HG03469 (cell line): ENCODE results near the gene PEAK1.

ENCODE experiments used
- ATAC-seq: cut with Tn5 transposase; IDR thresholded peaks from one replicate; pipeline ENCODE4 v1.9.1; 2021; ENCODE audit warnings: mild to moderate bottlenecking, moderate library complexity, moderate number of reproducible peaks; ENCODE audit not compliant: unreplicated experiment

The PEAK1 gene

GRCh38 chr15:77369168-77369567 is 50.7 kb downstream of the PEAK1 start:
- ATAC-seq: no peak

- ATAC-seq: no peak
These were observed 52.3 kb downstream of the PEAK1 start for GRCh38 chr15:77367631-77368030.

- ATAC-seq: no peak
These were observed 58.4 kb downstream of the PEAK1 start for GRCh38 chr15:77361456-77361855.

- ATAC-seq: no peak
These were observed 61.2 kb downstream of the PEAK1 start for GRCh38 chr15:77358545-77359240.

- no peak for ATAC-seq
These were observed 63.6 kb downstream of the PEAK1 start for GRCh38 chr15:77356305-77356704.

GRCh38 chr15:77355321-77355720 is 64.6 kb downstream of the PEAK1 start:
- ATAC-seq: no peak

- ATAC-seq: no peak
These were observed 65.8 kb downstream of the PEAK1 start for GRCh38 chr15:77354063-77354462.

- no peak for ATAC-seq
These were observed 67.0 kb downstream of the PEAK1 start for GRCh38 chr15:77352887-77353286.

- no peak for ATAC-seq
These were observed 69.1 kb downstream of the PEAK1 start for GRCh38 chr15:77350792-77351191.

- no peak for ATAC-seq
These were observed 70.2 kb downstream of the PEAK1 start for GRCh38 chr15:77349666-77350065.

- no peak for ATAC-seq
These were observed 71.4 kb downstream of the PEAK1 start for GRCh38 chr15:77348511-77348910.

GRCh38 chr15:77347197-77347596 is 72.7 kb downstream of the PEAK1 start:
- ATAC-seq: no peak

GRCh38 chr15:77346245-77347036 is 73.5 kb downstream of the PEAK1 start:
- ATAC-seq: no peak

- ATAC-seq: no peak
These were observed 77.1 kb downstream of the PEAK1 start for GRCh38 chr15:77342807-77343206.

- ATAC-seq: no peak
These were observed 79.7 kb downstream of the PEAK1 start for GRCh38 chr15:77340245-77340644.

- ATAC-seq: no peak
These were observed 83.9 kb downstream of the PEAK1 start for GRCh38 chr15:77336006-77336405.

- ATAC-seq: no peak
These were observed 84.6 kb downstream of the PEAK1 start for GRCh38 chr15:77335298-77335697.

GRCh38 chr15:77333166-77333565 is 86.7 kb downstream of the PEAK1 start:
- ATAC-seq: no peak

GRCh38 chr15:77329202-77329601 is 90.7 kb downstream of the PEAK1 start:
- ATAC-seq: no peak

- ATAC-seq: no peak
These were observed 91.9 kb downstream of the PEAK1 start for GRCh38 chr15:77327844-77328529.

GRCh38 chr15:77327168-77327567 is 92.7 kb downstream of the PEAK1 start:
- no peak for ATAC-seq

GRCh38 chr15:77326366-77326765 is 93.5 kb downstream of the PEAK1 start:
- no peak for ATAC-seq
